ENCODE data around the gene ANTXR1.

GRCh38 chr2:69180227-69180626, 167.2 kb downstream of the ANTXR1 start:
- TF ChIP-seq, protein P1, sequence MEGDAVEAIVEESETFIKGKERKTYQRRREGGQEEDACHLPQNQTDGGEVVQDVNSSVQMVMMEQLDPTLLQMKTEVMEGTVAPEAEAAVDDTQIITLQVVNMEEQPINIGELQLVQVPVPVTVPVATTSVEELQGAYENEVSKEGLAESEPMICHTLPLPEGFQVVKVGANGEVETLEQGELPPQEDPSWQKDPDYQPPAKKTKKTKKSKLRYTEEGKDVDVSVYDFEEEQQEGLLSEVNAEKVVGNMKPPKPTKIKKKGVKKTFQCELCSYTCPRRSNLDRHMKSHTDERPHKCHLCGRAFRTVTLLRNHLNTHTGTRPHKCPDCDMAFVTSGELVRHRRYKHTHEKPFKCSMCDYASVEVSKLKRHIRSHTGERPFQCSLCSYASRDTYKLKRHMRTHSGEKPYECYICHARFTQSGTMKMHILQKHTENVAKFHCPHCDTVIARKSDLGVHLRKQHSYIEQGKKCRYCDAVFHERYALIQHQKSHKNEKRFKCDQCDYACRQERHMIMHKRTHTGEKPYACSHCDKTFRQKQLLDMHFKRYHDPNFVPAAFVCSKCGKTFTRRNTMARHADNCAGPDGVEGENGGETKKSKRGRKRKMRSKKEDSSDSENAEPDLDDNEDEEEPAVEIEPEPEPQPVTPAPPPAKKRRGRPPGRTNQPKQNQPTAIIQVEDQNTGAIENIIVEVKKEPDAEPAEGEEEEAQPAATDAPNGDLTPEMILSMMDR (conservative IDR thresholded peaks at IDR 0.05) = no peak
- no peak for TF ChIP-seq EZH2 (IDR thresholded peaks at IDR 0.05; ENCODE audit: low read depth)
